AG09319 (cell line): Measurements from ENCODE around the gene GNAQ.

Source experiments
- DNase-seq: peaks from one replicate; pipeline ENCODE4 v3.0.0-alpha.2; 2010; ENCODE audit warnings: low read depth; ENCODE audit errors: extremely low read depth
- CTCF ChIP-seq: IDR thresholded peaks from 2 replicates; pipeline ENCODE4 v1.5.1; 2011; ENCODE audit warnings: low read depth, mild to moderate bottlenecking, inconsistent platforms, low read length, moderate library complexity

Gene GNAQ

GRCh38 chr9:78003730-78004129, 27.9 kb downstream of the GNAQ start:
- no peak for DNase-seq
- no peak for TF ChIP-seq CTCF

DNA sequence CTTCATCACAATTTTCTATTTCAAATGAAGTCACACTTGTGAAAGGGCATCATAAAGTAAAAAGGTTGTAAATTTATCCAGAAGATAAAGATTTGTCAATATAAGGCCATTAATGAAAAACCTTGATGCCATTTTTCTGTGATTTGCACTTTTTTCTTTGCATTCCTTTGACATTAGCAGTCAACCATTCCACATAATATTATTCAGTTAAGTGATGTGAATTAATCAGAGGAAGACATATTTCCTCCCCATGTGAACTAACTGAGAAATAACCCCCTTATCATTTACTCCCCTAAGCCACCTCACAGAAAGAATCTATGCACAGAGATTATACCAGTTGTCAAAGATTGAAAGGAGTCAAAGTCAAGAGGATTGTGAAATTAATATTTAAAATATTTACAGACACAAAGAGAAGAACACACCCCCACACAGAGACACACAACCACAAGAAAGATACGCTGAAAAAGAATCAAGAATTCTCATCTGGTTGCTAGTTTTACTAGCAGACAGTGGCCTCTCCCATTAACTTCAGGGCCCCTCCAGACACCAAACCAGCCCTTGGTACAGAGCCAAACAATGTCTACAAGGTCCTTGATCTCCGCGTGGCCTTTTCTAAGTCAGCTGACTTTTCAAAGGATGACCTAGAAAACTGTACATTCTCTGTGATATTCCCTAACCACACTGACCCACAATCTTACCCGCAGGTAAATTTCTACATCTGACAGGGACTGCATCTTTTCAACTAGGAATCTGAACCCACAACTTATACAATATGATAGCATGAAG, 29.5 kb downstream of the GNAQ start:
- TF ChIP-seq CTCF = no peak
- no peak for DNase-seq

- no peak for DNase-seq
- TF ChIP-seq CTCF = no peak
Measured at GRCh38 chr9:78000221-78000620, 31.4 kb downstream of the GNAQ start.

DNA sequence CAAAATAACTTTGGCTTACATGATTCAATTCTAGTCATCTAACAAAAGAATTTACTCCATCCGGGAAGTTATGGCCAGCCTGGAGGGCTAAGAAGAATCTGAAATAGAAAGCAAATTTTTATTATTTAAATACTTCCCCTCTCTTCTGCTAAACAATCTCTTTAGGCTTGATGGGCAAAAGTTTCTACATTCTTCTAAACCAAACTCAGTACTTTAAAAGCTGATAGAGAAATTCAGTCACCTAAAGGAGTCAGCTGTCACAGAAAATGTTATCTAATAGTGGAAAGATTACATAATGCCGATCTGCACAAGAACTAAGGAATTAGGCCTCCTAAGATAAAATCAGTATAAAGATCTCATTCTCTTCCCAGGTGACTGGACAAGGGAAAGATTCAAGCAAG, 32.4 kb downstream of the GNAQ start:
- DNase-seq = no peak
- no peak for TF ChIP-seq CTCF

- no peak for DNase-seq
- no peak for TF ChIP-seq CTCF
Measured at GRCh38 chr9:77997611-77998284, 33.9 kb downstream of the GNAQ start.

GRCh38 chr9:77996696-77997095, 34.9 kb downstream of the GNAQ start:
- TF ChIP-seq CTCF = no peak
- no peak for DNase-seq

DNA sequence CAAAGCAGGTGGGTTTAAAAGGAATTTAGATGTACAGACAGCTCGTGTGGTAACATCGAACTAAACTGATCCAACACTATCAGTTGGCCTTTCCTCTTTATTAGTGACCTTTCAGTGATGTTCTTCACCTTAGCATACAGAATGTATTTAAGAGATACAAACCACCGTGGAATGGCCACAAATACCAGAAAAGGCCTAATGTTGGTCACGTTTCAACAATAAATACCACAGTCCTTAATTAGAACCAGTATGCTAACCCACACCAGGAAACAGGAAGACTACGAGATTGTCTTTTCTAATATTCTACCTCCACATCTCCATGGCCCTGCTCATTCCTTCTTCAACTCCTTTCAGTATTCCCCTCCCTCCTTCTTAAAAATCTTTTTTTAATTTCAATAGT, 40.4 kb downstream of the GNAQ start:
- no peak for DNase-seq
- TF ChIP-seq CTCF = no peak
